NCI-H446 treated with DMSO at 0.1 percent for 48 hours (cell line): ENCODE measurements around the gene TAF5L.
"Not testable (repeated sequence)": the region's sequence is repeated elsewhere in the genome, so short reads cannot be mapped to it uniquely, and the experiment has no call there.

ENCODE experiments used
- DNase-seq: peaks from one replicate; lab custom pipeline; 2025; lab: John Stamatoyannopoulos, UW

The TAF5L gene

DNA sequence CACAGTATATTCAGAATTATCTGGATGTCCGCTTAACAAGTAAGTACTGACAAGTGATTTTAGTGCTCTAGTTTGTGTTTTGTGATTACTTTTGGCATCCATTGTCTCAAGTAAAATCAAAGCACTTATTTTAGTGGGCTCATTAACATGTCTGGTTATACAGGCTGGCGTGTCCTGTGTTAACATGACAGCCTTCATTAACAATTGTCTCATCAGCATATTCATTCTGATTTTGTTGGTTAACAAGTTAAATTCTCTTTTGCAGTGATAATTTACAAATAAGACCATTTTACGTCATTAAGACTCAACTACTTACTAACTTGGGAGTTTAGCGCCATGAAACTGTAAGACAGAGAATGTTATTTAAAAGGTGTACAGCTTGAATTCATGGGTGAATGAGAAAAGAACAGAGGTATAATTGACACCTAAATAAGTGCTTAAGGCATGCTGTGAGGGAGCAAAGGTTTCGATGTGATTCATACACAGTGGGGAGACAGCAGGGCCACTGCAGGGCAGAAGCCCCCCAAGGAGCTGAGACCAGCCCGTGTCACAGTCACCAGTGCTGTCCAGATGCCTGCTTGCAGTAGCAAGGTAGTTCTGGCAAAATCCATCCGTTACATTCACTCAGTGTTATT is 22.4 kb downstream of the TAF5L start:
- DNase-seq = no peak

DNA sequence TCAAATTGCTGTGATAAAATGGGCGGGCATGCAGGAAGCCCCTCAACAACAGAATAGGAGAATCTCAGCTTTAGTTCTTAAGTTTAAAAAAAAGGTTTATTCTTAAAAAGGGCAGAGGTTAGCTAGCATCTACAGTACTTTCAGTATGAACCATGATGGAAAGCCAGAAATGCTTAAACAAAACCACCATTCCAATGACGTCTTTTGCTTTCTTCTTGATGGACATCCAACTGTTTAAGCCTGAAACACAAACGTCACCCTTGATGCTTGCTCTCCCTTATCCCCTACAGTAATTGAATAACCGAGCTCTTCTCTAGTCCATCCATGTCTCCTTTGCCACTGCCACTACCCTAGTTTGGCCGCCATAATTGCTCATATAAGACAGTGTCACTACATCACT is 25.7 kb downstream of the TAF5L start:
- no peak for DNase-seq

DNA sequence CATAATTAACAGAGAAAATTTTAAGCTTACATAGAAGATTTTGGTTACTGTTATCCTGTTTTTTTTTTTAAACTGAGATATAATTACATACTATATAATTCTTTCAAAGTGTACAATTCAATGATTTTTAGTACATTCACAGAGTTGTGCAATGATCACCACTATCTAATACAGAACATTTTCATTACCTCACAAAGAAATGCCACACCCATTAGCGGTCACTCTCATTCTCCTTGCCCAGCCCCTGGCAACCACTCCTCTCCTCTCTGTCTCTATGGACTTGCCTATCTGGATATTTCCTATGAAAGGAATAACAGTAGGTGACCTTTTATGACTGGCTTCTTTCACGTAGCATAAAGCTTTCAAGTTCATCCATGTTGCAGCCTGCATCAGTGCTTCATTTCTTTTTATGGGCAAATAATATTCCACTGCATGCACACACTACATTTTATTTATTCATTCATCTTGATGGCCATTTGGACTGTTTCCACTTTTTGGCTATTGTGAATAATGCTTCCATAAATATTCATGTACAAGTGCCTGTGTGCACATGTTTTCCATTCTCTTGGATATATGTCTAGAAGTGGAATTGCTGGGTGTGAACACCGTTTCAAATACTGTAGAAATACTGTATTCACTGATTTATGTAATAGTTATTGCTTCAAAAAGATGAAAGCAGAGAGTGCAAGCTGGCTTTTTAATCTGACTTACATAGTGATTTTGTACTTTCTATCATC is 26.5 kb downstream of the TAF5L start:
- DNase-seq = no peak

DNA sequence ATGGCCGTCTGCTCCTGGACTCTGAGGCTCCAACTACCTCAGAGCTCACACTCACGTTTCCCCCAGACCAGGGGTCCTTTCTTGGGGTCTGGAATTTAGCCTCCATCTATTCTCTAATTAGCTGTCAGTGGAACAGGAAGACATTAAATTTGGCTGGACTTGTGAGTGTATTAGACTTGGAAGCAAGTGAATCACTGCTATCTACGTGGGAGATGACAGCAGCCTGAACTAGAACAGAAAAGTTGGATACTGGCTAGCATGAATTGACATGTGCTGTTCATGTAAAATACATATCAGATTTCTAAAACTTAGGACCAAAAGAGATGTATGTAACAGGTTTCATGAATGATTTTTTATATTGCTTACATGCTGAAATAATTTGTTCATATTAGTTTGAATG is 28.0 kb downstream of the TAF5L start:
- DNase-seq = no peak

DNA sequence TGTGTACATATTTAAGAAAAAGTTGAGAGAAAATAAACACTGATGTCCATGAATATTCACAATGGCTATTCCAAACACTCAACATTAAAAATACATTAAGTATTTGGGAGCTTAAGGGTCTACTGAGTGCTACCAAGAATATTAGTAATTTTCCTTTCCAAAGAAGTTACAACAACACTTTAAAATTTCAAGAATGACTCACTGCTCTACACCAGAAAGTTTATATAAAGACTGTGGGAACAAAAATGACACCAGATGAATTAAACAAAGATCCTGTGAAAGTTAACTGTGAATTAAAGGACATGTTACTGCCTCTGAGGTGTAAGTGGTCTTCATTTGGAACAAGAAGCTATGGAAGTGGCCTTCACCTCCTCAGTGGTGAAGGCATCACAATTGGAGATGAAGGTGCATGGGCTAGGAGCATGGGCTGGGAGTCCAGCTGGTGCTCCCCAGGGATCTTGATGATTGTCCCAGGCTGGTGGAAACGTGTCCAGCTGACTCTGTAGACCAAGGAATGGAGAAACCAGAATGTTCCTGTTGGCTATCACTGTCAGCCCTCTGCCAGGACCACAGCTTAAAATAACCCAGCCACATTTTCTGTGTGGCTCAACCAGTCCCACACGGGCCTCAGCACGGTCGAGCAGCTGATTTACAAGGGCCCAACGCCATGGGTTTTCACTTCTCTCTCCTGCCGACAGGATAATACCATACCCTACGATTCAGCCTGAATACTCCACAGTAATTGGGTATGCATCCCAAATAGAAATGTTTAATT is 28.8 kb downstream of the TAF5L start:
- DNase-seq = no peak

DNA sequence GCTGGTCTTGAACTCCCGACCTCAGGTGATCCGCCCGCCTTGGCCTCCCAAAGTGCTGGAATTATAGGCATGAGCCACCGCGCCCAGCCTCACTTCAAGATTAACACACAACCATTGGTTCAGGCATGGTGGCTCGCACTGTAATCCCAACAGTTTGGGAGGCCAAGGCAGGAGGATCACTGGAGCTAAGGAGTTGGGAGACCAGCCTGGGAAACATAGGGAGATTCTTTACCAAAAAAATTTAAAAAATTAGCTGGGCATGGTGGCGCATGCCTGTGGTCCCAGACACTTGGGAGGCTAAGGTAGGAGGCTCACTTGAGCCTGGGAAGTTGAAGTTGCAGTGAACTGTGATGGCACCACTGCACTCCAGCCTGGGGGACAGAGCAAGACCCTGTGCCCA is 30.0 kb downstream of the TAF5L start:
- not testable (repeated sequence) for DNase-seq

DNA sequence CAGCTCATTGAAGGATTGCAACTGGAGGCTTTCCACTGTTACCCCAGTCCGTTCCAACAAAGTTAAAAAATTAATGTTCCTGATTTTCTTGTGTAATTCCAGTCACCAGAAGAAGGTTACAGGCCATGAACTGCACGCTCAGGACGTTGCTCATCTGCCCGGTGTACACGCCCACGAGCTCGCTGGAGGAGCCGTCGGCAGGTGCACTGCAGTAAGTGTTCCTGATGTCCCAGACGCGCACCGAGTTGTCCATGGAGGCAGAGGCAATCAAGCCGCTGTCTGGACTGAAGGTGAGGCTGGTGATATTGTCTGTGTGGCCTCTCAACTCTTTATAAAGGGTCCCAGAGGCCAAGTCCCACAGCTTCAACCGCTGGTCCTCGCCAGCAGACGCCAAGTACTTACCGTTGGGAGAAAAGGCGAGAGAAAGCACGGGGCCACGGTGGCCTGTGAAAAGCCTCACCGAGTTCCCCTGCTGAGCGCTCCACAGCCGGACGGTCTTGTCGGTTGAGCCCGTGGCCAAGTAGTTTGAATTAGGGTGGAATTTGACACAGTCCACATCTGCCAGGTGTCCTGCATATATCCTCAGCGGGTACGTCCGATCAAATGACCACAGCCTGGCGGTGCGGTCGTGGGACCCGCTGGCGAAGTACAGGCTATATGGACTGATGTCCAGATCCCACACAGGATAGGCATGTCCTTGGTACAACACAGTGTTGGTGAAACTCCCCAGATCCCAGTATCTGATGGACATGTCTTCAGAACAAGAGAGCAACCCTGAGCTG is 31.5 kb downstream of the TAF5L start:
- no peak for DNase-seq

DNA sequence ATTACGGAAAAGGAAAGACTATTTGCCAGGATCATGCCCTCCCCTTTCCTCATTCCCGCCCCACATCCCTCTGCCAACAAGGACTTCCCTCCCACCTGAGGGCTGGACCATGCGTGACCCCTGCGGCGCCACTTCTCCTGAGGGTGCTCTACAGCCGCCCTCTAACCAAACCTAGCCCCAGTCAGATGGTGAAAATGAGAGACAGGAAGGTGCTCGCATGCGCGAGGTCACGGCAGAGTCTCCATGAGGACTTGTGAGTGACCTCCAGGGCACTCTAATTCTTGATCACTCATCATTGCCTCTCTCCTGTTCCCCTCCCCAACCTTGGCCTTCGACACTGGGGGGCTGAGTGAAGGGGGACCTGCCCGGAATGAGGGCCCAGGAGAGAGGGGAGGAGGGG is 32.1 kb downstream of the TAF5L start:
- no peak for DNase-seq

DNA sequence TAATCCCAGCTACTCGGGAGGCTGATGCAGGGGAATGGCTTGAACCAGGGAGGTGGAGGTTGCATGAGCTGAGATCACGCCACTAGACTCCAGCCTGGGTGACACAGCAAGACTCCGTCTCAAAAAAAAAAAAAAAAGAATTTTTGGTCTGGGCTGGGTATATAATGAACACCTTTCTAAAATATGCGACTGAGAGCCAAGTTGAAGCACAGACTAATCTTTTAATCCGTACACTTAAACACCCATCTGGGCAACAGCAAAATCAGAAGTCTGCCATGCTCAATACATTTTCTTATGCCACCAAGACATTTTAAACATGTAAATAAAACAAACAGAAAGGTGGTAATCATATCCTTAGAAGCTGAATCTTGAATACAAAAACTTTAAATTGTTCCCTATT is 35.8 kb downstream of the TAF5L start:
- no peak for DNase-seq

DNA sequence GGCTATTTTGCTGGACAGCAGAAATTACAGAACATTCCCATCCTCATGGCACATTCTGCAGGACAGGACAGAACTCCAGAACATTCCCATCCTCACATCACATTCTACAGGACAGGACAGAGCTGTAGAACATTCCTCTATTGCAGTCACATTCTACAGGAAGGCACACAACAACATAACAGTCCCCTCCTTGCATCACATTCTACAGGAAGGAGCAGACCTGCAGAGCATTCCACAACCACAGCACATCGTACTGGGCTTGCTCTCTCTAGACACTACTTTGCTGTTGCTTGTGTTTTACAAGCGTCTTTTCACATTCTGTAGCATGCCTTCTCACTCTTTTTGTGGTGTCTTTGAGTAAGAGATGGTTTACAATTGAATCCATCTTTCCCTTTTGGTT is 40.6 kb downstream of the TAF5L start:
- no peak for DNase-seq

DNA sequence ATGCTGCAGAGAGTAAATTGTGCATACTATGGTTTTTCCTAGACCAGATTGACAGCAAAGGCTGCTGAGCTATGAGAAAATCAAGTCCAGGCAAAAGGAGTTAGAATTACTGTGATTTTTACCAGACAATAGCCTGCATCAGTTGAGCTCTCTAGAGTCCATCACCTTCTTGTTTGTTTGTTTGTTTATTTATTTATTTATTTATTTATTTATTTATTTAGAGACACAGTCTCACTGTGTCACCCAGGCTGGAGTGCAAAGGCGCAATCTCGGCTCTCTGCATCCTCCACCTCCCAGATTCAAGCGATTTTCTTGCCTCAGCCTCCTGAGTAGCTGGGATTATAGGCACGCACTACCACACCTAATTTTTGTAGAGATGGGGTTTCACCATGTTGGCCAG is 43.2 kb downstream of the TAF5L start:
- DNase-seq = no peak

DNA sequence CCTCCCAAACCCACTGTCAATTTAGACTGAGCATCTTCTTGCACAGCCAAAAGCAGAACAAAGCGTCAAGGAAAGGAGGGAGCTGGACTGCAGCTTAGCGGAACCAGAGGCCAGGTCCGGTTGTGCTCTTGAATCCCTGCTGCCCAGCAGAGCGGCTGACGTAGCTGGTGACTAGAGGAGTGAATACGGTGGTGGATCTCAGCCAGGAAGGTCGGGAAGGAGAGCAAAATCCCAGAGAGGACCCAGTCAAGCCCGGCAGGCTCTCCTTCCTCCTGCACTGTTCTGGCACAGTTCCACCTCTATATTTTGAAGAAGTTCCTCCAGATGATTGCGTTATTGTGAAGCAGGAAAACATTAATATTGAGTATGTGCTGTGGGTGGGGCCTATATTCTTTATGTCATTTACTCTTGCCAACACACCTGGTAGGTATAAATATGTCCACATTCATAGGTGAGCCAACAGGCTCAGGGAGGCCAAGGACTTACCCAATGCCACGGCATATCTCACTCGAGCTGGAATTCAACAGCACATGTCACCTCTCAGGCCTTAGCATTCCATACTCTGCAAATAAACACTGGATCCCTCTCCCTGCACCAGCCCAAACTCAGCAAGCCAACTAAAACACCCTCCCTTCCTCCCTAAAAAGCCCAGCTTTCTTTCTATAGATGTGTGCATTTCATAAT is 43.8 kb downstream of the TAF5L start:
- no peak for DNase-seq

DNA sequence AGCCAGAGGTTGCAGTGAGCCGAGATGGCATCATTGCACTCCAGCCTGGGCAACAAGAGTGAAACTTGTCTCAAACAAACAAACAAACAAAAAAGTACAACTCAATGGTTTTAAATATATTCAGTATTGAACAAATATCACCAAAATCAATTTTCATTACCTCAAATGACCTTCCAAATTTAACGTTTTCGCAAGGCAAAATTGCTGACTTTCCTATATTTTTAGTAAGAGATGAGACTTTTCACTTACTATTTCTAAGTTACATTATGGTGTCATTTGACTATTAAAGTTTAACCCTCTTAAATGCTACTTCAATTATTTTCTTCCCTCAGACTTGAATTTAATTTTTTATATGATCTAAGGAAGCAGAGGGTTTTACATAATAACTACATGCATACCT is 44.4 kb downstream of the TAF5L start:
- DNase-seq = no peak

DNA sequence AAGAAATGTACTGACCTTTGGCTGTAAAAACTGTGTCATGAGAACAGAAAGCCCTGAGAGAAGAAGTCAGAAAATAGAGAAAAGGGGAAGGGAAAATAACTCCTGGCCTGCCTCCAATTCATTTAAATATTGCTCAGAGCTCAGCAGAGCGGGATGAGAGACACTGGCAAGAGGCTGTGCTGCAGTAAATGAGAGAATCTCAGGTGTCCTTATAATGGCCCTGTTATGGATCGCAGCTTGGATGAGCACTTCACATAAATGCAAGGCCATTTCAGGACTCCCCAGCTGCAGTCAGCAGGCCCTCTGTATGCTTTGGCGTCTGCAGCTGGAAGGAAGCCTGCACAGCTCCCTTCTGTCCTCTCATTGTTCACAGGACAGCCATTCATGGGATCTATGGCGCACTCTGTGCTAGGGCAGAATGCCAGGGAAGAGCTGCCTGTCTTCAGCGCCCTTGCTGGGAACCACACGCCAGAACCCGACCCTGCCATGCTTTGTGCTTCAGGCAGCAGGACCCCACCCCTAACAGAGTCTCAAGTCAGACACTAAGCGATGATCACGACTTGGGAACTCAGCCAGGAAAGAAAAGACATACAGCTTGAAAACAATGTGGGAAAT is 46.8 kb downstream of the TAF5L start:
- peak; percentile 76 for DNase-seq

DNA sequence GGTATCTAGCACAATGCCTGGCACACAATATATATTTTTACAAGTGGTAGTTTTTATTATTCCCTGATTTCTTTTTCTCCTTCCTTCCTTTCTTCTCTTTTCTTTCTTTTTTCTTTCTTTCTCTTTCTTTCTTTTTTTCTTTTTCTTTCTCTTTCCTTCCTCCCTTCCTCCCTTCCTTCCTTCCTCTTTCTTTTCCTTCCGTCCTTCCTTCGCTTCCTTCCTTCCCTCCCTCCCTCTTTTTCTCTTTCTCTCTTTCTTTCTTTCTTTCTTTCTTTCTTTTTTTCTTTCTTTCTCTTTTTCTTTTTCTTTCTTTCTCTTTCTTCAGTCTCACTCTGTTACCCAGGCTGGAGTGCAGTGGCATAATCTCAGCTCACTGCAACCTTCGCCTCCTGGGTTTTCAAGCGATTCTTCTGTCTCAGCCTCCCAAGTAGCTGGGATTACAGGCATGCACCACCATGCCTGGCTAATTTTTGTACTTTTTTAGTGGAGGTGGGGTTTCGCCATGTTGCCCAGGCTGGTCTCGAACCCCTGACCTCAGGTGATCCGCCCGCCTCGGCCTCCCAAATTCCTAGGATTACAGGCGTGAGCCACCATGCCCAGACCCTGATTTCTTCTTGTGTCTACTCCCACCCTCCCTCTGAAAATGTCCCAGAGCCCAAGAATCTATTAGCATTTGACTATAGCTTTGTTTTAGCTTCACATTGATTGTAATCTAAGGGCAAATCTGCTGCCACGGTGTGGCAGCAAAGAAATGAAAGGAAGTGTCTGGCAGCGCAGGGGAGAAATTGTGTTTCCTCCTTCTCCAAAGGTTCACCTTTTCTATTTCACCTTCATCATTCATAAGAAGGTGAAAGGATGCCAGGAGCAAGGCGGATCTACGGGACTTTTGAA is 47.5 kb downstream of the TAF5L start:
- DNase-seq = no peak

DNA sequence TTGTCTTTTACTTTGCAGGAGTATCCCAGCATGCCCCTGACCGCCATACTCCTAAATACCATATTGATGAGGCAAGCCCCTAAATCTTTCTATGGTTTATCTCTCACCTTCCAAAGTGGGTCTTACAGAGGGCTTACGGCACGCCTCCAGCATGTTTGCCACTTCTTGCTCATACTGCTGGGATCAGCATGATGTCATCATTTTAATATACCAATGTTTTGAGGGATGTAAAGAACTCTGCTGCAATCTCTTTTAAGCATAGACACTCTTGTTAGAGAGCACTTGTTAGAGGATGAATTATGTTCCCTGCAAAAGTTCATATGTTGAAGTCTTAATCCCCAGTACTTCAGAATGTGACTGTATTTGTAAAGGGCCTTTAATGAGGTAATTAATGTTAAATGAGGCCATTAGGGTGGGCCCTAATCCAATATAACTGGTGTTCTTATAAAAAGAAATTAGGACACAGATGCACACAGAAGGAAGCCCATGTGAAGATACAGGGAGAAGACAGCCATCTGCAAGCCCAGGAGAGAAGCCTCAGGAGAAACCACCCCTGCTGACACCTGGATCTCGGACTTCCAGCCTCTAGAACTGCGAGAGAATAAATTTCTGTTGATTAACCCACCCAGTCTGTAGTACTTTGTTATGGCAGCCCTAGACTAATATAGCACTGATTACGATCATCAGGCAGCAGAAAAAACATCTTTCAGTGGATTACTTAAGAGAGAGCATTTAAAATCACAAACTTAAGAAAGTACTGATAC is 51.1 kb downstream of the TAF5L start:
- no peak for DNase-seq

DNA sequence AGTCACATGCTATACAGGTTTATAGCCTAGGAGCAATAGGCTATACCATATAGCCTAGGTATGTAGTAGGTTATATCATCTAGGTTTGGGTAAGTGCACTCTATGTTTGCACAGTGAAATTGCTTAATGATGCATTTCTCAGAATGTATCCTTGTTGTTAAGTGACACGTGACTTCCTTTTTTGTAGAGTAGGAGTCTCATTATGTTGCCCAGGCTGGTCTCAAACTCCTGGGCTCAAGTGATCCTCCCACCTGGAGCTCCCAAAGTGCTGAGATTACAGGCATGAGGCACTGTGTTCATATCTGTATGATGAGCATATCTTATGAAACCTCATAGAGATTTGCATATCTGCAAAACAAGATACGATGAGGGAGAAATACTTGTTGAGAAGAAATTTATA is 53.6 kb downstream of the TAF5L start:
- no peak for DNase-seq

DNA sequence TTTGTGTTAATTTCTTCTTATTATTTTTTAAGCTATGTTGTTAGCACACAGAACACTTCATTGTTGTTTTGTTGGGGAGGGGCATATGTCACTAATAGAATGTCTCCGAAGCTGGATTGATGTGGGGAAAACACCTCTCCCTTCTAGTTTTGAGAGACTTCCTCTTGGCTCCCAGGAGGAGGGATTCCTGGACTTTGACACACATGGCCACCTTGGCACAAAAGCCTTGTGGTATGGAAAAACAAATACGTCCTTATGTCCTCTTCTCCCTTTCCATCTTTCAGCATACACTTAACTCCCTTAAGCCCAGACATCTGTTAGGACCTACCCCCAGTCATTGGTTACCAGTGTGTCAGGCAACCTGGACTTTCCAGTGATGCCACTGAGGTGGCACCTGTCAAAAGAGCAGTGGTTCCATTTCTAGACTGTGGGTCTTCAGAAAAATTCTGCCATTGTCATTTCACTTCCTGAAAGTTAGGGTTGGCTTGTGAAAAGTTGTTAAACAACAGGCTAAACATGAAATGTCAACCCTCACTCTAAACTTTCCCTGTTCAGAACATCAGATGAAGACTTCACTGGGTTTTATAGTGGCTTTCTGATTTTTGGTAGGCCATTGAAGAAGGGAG is 54.9 kb downstream of the TAF5L start:
- no peak for DNase-seq

DNA sequence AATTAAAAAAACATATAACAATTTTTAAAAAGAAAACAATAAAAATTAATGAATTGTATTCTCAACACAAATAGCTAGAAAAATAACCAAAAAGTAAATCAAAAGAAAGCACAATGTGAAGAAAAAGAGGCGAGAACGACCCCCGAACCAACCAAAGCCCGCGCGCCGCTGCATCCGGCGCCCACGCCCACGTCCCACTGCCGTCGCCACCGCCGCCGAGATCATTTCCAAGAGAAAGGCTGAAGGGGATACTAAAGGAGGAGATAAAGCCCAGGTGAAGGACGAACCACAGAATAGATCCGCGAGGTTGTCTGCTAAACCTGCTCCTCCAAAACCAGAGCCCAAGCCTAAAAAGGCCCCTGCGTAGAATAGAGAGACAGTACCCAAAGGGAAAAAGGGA is 55.6 kb downstream of the TAF5L start:
- no peak for DNase-seq
